Subcutaneous adipose tissue (tissue), 4 donors: Measurements from ENCODE around the gene P2RX5. TPM values are rescaled to one million over a fixed set of nuclear protein-coding genes. Genes with fewer than 3 reads are reported as not detected.

Source experiments
- CTCF ChIP-seq: fragments of 450-650 bp; IDR thresholded peaks from one replicate; pipeline ENCODE4 v1.5.1; 2016; ENCODE audit warnings: low read depth, mild to moderate bottlenecking, control low read depth, antibody characterized with exemption, moderate library complexity
- total RNA-seq, 4 donors: library from RNA; depleted of rRNA; stranded (reverse); fragments of >200 nt; gene quantifications; one replicate each; pipeline ENCODE4 v1.1.0, GENCODE V29; 2016

P2RX5 gene
- total RNA-seq, 4 donors from 2014 or later, result 0.68 TPM; not detected in 3

- TF ChIP-seq CTCF, result no peak
These were observed 12.4 kb upstream of the P2RX5 start for GRCh38 chr17:3708366-3708765.

GRCh38 chr17:3704931-3705717 lies 9.2 kb upstream of the P2RX5 start:
- TF ChIP-seq CTCF, result no peak

- no peak for TF ChIP-seq CTCF
These were observed 4.0 kb upstream of the P2RX5 start for GRCh38 chr17:3699951-3700350.

DNA sequence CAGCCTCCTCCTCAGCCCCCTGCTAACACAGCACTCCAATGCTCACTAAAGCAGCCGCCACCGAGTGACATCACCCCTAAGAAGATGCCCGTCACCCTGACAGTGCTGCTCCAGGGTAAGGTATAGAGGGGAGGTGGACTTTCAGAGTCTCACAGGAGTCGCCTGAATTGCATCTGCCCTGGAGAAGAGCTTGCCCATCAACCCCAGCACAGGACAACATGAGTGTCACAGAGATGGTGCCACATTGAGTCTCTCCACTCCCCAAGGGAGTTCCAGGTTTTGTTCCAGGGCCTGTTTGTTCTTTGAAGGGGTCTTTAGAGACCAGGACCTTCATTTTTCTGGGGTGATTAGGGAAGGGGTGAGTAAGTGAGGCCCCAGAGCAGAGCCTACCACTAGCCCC lies 2.2 kb upstream of the P2RX5 start:
- TF ChIP-seq CTCF, result no peak

DNA sequence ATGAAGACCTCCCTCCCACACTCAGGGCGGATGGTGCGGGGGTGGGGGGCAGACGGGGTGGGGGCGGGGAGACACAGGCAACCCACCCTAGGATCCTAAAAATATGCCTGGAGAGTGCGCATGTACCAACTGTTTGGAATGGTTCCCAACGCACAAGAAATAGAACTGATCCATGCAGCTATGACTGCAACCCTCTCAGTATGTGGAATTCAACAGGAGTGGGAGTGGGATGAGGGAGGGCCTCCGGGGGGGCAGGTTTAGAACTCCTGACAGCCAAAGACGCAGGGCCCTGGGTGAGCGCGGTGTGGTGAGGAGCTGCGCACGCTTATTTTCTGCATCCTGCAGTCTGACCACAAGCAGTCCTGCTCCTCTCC lies 1.1 kb upstream of the P2RX5 start:
- TF ChIP-seq CTCF, result no peak

DNA sequence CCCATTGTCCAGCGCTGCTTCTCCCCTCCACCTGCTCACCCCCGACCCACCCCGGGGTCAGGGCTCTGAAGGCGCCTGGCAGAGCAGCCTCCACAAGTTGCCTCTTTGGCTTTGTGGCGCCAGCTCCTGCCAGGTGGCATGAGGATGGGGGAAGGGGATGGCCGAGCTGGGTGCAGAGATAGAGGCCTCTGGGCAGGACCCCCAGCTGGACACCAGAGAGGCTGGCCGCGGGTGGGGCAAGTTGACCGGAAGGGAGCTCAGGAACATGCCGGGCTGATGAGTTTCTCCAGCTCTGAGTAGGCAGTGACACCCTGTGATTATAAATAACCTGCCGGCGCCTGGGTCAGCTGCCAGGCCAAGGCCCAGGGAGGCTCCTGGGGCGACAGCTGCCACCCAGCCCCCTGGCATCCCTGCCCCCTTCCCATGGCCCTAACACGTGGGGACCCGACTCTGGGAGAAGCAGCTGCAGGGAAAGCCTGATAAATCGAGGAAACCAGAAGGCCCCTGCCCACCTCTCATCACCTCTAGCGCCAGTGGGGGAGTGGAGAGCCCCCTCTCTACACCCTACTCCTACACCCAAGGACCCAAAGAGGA lies 729 bp downstream of the P2RX5 start:
- TF ChIP-seq CTCF, result no peak

DNA sequence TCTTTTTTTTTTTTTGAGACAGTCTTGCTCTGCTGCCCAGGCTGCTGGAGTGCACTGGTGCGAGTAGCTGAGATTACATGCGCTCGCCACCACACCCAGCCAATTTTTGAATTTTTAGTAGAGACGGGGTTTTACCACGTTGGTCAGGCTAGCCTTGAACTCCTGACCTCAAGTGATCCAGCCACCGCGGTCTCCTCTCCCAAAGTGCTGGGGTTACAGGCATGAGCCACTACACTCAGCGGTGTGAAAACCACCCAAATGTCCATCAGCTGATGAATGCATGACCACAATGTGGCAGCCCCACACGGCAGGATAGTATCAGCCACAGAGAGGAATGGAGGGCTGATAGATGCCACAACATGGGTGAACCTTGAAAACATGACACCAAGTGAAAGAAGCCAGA lies 2.1 kb downstream of the P2RX5 start:
- no peak for TF ChIP-seq CTCF
